ENCODE results near the gene SGTA.

GRCh38 chr19:2716722-2717637, 66.1 kb downstream of the SGTA start:
- TF ChIP-seq, protein P1, sequence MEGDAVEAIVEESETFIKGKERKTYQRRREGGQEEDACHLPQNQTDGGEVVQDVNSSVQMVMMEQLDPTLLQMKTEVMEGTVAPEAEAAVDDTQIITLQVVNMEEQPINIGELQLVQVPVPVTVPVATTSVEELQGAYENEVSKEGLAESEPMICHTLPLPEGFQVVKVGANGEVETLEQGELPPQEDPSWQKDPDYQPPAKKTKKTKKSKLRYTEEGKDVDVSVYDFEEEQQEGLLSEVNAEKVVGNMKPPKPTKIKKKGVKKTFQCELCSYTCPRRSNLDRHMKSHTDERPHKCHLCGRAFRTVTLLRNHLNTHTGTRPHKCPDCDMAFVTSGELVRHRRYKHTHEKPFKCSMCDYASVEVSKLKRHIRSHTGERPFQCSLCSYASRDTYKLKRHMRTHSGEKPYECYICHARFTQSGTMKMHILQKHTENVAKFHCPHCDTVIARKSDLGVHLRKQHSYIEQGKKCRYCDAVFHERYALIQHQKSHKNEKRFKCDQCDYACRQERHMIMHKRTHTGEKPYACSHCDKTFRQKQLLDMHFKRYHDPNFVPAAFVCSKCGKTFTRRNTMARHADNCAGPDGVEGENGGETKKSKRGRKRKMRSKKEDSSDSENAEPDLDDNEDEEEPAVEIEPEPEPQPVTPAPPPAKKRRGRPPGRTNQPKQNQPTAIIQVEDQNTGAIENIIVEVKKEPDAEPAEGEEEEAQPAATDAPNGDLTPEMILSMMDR (conservative IDR thresholded peaks at IDR 0.05; ENCODE audit: low read length): no peak
- no peak for TF ChIP-seq EZH2phosphoT487 (IDR thresholded peaks at IDR 0.05; ENCODE audit: borderline replicate concordance)
